Aorta (tissue), 5 donors: ENCODE measurements around the gene MAGEA4. TPM values are rescaled to one million over a fixed set of nuclear protein-coding genes. Genes with fewer than 3 reads are reported as not detected.
"Not testable (repeated sequence)": the region's sequence is repeated elsewhere in the genome, so short reads cannot be mapped to it uniquely, and the experiment has no call there.

ENCODE experiments used
- ATAC-seq: fragments of 200-7000 bp; cut with Tn5 transposase; one replicate; pipeline ENCODE4 v1.9.1; 2022; ENCODE audit warnings: moderate library complexity; ENCODE audit not compliant: low FRiP score
- DNase-seq, 2 donors: peaks; one replicate each; pipeline ENCODE4 v3.0.0-alpha.2; 2020
- H3K27ac ChIP-seq, 2 donors: one replicate each; pipeline ENCODE4 v1.5.1; 2013; ENCODE audit warnings: low read length in 2 of 2, mild to moderate bottlenecking in 2 of 2, moderate library complexity in 2 of 2, control low read depth in 1 of 2, inconsistent platforms in 1 of 2, low read depth in 1 of 2
- H3K27me3 ChIP-seq, 2 donors: one replicate each; pipeline ENCODE4 v1.6.1; 2013; ENCODE audit warnings: control low read depth in 1 of 2, low read length in 1 of 2, mild to moderate bottlenecking in 1 of 2, moderate library complexity in 1 of 2; ENCODE audit not compliant: insufficient read depth in 2 of 2, control insufficient read depth in 1 of 2
- H3K36me3 ChIP-seq, 2 donors: one replicate each; pipeline ENCODE4 v1.6.1; 2013; ENCODE audit warnings: control low read depth in 1 of 2, low read length in 1 of 2, mild to moderate bottlenecking in 1 of 2; ENCODE audit not compliant: insufficient read depth in 2 of 2, control insufficient read depth in 1 of 2
- H3K4me1 ChIP-seq, 2 donors: one replicate each; pipeline ENCODE4 v1.6.1; 2013; ENCODE audit warnings: low read length in 2 of 2, control low read depth in 1 of 2, mild to moderate bottlenecking in 1 of 2, moderate library complexity in 1 of 2; ENCODE audit not compliant: insufficient read depth in 2 of 2, control insufficient read depth in 1 of 2
- H3K4me3 ChIP-seq, 2 donors: one replicate each; pipeline ENCODE4 v1.5.1; 2013; ENCODE audit warnings: low read length in 2 of 2, control low read depth in 1 of 2, mild to moderate bottlenecking in 1 of 2
- H3K9me3 ChIP-seq: one replicate; pipeline ENCODE4 v1.6.1; 2013; ENCODE audit warnings: mild to moderate bottlenecking, low read length; ENCODE audit not compliant: control insufficient read depth
- WGBS, 2 donors: extraction: QIAGEN DNeasy Blood & Tissue Kit; methylation state at CpG; one replicate each; pipeline ENCODE4 v1.1.7; 2013; 5-methylcytosine and 5-hydroxymethylcytosine counted together
- intact Hi-C, 2 donors: fragments of 100-400 bp; cut with DNase I; formaldehyde crosslinking; loops; one replicate each; pipeline versions ENCODE4 v1.14.2 to v1.15.0; 2022
- polyA plus RNA-seq, 2 donors: library from polyadenylated mRNA; stranded (reverse); fragments of 200-250 nt; gene quantifications; one replicate each; pipeline ENCODE4 v1.2.3, GENCODE V29; 2013
- total RNA-seq, 2 donors: library from RNA; stranded (reverse); fragmentation: NEBNext Ultra II Directional; extraction: Animal tissue kit (Norgen Biotek cat#: 25700); gene quantifications; one replicate each; pipeline ENCODE4 v1.2.1, GENCODE V29; 2021
- donor health status: healthy with polysubstance abuse.
- donor health status: Bipolar disorder and iron deficiency.
- donor health status: DM: no; HTN: no; CAD: no.
- donor health status: DM: no; HTN: no; CAD: no.
- donor health status: DM: yes; HTN: yes; CAD: no.

The MAGEA4 gene
- total and polyA plus RNA-seq, 4 donors: not detected

DNA sequence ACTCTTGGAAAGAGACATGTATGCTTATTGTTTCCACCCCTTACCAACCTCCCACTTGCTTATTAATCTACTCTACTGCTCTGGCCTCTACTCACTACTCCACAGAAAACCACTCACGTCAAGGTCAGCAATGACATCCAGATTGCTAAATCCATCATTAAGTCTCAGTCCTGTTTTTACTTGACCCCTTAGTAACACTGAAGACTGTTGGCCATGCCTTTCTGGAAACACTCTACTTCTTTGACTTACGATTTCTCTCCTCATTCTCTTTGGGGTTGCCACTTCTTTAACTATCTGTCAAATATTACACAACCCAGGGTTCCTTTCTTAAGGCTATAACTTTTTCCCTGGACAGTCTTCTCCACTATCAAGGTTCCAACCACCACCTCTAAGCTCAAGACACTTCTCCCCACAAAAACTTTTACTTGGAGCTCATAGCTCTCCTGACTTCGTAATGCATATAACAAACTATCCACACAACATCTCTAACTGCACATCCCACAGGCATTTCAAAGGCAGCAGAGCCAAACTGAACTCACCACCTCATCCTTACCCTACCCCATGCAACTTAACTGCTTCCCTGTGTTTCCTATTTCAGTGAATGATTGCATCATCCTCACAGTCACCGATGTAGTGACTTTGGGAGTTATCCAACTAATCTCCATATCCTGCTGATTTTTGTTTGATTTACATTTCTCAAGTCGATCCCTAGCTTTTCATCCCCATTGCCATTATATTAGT, 15.8 kb upstream of the MAGEA4 start:
- no peak overlapping the region for H3K27ac ChIP-seq
- WGBS, 2 donors: 63 to 76% methylated on average over 5 of the region's 5 CpGs

GRCh38 chrX:151899622-151900021, 13.1 kb upstream of the MAGEA4 start:
- no peak for DNase-seq
- Histone ChIP-seq H3K27ac (no peak overlapping the region), H3K4me3 (no peak overlapping the region), H3K27me3 (no peaks in the 10 kb centered on the region), H3K9me3 (no peaks in the 10 kb centered on the region), H3K36me3 (no peaks in the 10 kb centered on the region), H3K4me1 (no peaks in the 10 kb centered on the region)
- no peak for ATAC-seq
- intact Hi-C loops: no loop called here
- 70 to 90% methylated on average over 2 of the region's 2 CpGs for WGBS, 2 donors

More for the DNA sequence above, 15.8 kb upstream of the MAGEA4 start:
- DNase-seq: no peak
- Histone ChIP-seq H3K9me3 (no peaks in the 10 kb centered on the region), H3K36me3 (no peaks in the 10 kb centered on the region), H3K27me3 (no peaks in the 10 kb centered on the region), H3K4me1 (no peaks in the 10 kb centered on the region), H3K4me3 (no peak overlapping the region)
- intact Hi-C loops: no loop called here
- ATAC-seq: no peak

- Histone ChIP-seq H3K36me3 (no peaks in the 10 kb centered on the region), H3K9me3 (no peaks in the 10 kb centered on the region), H3K4me3 (no peak overlapping the region), H3K27ac (no peak overlapping the region), H3K27me3 (no peaks in the 10 kb centered on the region), H3K4me1 (no peaks in the 10 kb centered on the region)
- DNase-seq: no peak
- WGBS, 2 donors: 71 to 73% methylated on average over 1 of the region's 1 CpG
- no peak for ATAC-seq
- intact Hi-C loops: no loop called here
Measured at GRCh38 chrX:151901826-151902225, 10.9 kb upstream of the MAGEA4 start.

GRCh38 chrX:151902813-151903591, 9.7 kb upstream of the MAGEA4 start:
- ATAC-seq: peak; percentile 54
- DNase-seq: peak in 1 of 2 donors; percentile 57
- Histone ChIP-seq H3K36me3 (no peaks in the 10 kb centered on the region), H3K27ac (no peak overlapping the region), H3K4me1 (no peaks in the 10 kb centered on the region), H3K4me3 (no peak overlapping the region), H3K27me3 (no peaks in the 10 kb centered on the region), H3K9me3 (no peaks in the 10 kb centered on the region)
- 57 to 69% methylated on average over 6 of the region's 6 CpGs for WGBS, 2 donors
- intact Hi-C loops: no loop called here

DNA sequence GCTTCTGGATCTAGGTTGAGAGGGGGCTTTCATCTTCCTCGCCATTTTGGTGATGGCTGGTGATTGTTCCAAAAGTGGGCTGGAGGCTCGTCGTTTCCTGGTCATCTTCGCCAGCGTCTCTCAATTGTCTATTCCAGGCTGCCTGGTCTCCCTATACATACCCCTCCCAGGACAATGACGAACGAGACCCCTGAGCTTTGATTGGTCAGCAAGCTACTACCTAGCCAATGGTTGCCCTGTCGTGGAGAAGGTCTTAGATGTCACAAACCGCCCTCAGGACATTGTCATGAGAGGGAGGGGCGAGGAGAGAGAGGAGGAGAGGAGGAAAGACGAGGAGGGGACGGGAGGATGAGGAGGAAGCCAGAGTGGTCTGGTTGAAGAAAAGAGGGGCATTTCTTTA, 7.7 kb upstream of the MAGEA4 start:
- WGBS, 2 donors: 76 to 87% methylated on average over 12 of the region's 12 CpGs
- intact Hi-C loops: no loop called here

GRCh38 chrX:151912221-151912620, 468 bp upstream of the MAGEA4 start:
- WGBS, 2 donors: 83 to 87% methylated on average over 11 of the region's 11 CpGs
- Histone ChIP-seq H3K4me1 (no peaks in the 10 kb centered on the region), H3K4me3 (no peak overlapping the region), H3K27me3 (no peaks in the 10 kb centered on the region), H3K9me3 (no peaks in the 10 kb centered on the region), H3K27ac (no peak overlapping the region), H3K36me3 (no peaks in the 10 kb centered on the region)
- intact Hi-C loops: no loop called here
- DNase-seq: no peak
- peak; percentile 11 for ATAC-seq

More for the DNA sequence above, 7.7 kb upstream of the MAGEA4 start:
- H3K9me3 ChIP-seq: no peaks in the 10 kb centered on the region
- H3K27ac ChIP-seq: no peak overlapping the region
- H3K36me3 ChIP-seq: no peaks in the 10 kb centered on the region
- DNase-seq: no peak
- no peak for ATAC-seq
- no peaks in the 10 kb centered on the region for H3K4me1 ChIP-seq
- no peak overlapping the region for H3K4me3 ChIP-seq
- H3K27me3 ChIP-seq: no peaks in the 10 kb centered on the region

- H3K9me3 ChIP-seq, H3K27ac ChIP-seq, H3K27me3 ChIP-seq, intact Hi-C loops, ATAC-seq, H3K4me1 ChIP-seq, DNase-seq, H3K4me3 ChIP-seq, H3K36me3 ChIP-seq: not testable (repeated sequence)
- WGBS, 2 donors: 95 to 96% methylated on average over 12 to 17 of the region's 18 CpGs
Measured at GRCh38 chrX:151918736-151919135, 6.0 kb downstream of the MAGEA4 start.

GRCh38 chrX:151919610-151920009, 6.9 kb downstream of the MAGEA4 start:
- no peaks in the 10 kb centered on the region for H3K9me3 ChIP-seq
- no peak for DNase-seq
- no peaks in the 10 kb centered on the region for H3K27me3 ChIP-seq
- no peak overlapping the region for H3K4me3 ChIP-seq
- ATAC-seq: no peak
- no peak overlapping the region for H3K27ac ChIP-seq
- 88 to 96% methylated on average over 11 of the region's 11 CpGs for WGBS, 2 donors
- intact Hi-C loops: no loop called here
- H3K36me3 ChIP-seq: no peaks in the 10 kb centered on the region
- H3K4me1 ChIP-seq: no peaks in the 10 kb centered on the region

GRCh38 chrX:151920101-151920500, 7.4 kb downstream of the MAGEA4 start:
- Histone ChIP-seq H3K27ac (no peak overlapping the region), H3K4me1 (no peaks in the 10 kb centered on the region), H3K27me3 (no peaks in the 10 kb centered on the region), H3K9me3 (no peaks in the 10 kb centered on the region), H3K36me3 (no peaks in the 10 kb centered on the region), H3K4me3 (no peak overlapping the region)
- no peak for DNase-seq
- no peak for ATAC-seq
- WGBS, 2 donors: 90 to 94% methylated on average over 12 of the region's 12 CpGs
- intact Hi-C loops: no loop called here
